GM18858 (cell line): ENCODE data around the gene GPAT2.
"Not testable (repeated sequence)": the region's sequence is repeated elsewhere in the genome, so short reads cannot be mapped to it uniquely, and the experiment has no call there.

Source experiments
- ATAC-seq: cut with Tn5 transposase; IDR thresholded peaks from one replicate; pipeline ENCODE4 v1.9.1; 2021; ENCODE audit not compliant: unreplicated experiment

The GPAT2 gene

GRCh38 chr2:96065954-96066353, 31.2 kb upstream of the GPAT2 start:
- not testable (repeated sequence) for ATAC-seq

GRCh38 chr2:96065381-96065930, 30.7 kb upstream of the GPAT2 start:
- ATAC-seq: no peak

- ATAC-seq: not testable (repeated sequence)
Observed at GRCh38 chr2:96064760-96065159, 30.0 kb upstream of the GPAT2 start.

- not testable (repeated sequence) for ATAC-seq
Observed at GRCh38 chr2:96064047-96064675, 29.4 kb upstream of the GPAT2 start.

GRCh38 chr2:96063116-96063899, 28.6 kb upstream of the GPAT2 start:
- ATAC-seq: not testable (repeated sequence)

GRCh38 chr2:96062483-96062882, 27.8 kb upstream of the GPAT2 start:
- not testable (repeated sequence) for ATAC-seq

GRCh38 chr2:96061901-96062300, 27.2 kb upstream of the GPAT2 start:
- ATAC-seq: not testable (repeated sequence)

GRCh38 chr2:96061197-96061817, 26.6 kb upstream of the GPAT2 start:
- ATAC-seq: not testable (repeated sequence)

- ATAC-seq: not testable (repeated sequence)
Observed at GRCh38 chr2:96060325-96060724, 25.6 kb upstream of the GPAT2 start.

- not testable (repeated sequence) for ATAC-seq
Observed at GRCh38 chr2:96059443-96059842, 24.7 kb upstream of the GPAT2 start.

GRCh38 chr2:96055830-96056229, 21.1 kb upstream of the GPAT2 start:
- ATAC-seq: not testable (repeated sequence)

GRCh38 chr2:96054537-96054936, 19.8 kb upstream of the GPAT2 start:
- not testable (repeated sequence) for ATAC-seq

- not testable (repeated sequence) for ATAC-seq
Observed at GRCh38 chr2:96053385-96053784, 18.7 kb upstream of the GPAT2 start.

- ATAC-seq: not testable (repeated sequence)
Observed at GRCh38 chr2:96052632-96053031, 17.9 kb upstream of the GPAT2 start.

GRCh38 chr2:96049917-96050262, 15.2 kb upstream of the GPAT2 start:
- ATAC-seq: not testable (repeated sequence)

GRCh38 chr2:96049049-96049916, 14.6 kb upstream of the GPAT2 start:
- ATAC-seq: not testable (repeated sequence)

GRCh38 chr2:96035554-96035953, 838 bp upstream of the GPAT2 start:
- ATAC-seq: not testable (repeated sequence)

- ATAC-seq: not testable (repeated sequence)
Observed at GRCh38 chr2:96033997-96034396, 719 bp downstream of the GPAT2 start.

- ATAC-seq: not testable (repeated sequence)
Observed at GRCh38 chr2:96027725-96028325, 6.9 kb downstream of the GPAT2 start.

- ATAC-seq: not testable (repeated sequence)
Observed at GRCh38 chr2:96025755-96026154, 9.0 kb downstream of the GPAT2 start.
